K562 (cell line): ENCODE results near the gene EYA2. TPM values are rescaled to one million over a fixed set of nuclear protein-coding genes. Genes with fewer than 3 reads are reported as not detected.

Experiments used
- ATAC-seq: fragments of 200-7000 bp; cut with Tn5 transposase; 3 replicates; pipeline ENCODE4 v1.9.1; 2020; ENCODE audit warnings: moderate library complexity
- BruUV-seq: library from RNA; stranded (reverse); fragments of 400-500 nt; replicated peaks from 2 replicates; lab custom pipeline; 2021; lab: Mats Ljungman, UMichigan
- CTCF ChIA-PET: fragments of 300-600 bp; formaldehyde crosslinking; extraction: SDS; loops from one replicate; lab custom pipeline; 2021; ENCODE audit warnings: low intra/inter-chr PET ratio; lab: Yijun Ruan, JAX
- POLR2A ChIA-PET: fragments of 300-600, 350-650 bp; sonication (Branson Sonifier 250); formaldehyde crosslinking; extraction: SDS; loops from one replicate; lab custom pipeline; 2021; ENCODE audit warnings: antibody characterized with exemption, inconsistent platforms; lab: Yijun Ruan, JAX
- DNase-seq, 4 experiments: peaks; one replicate each; pipeline versions ENCODE4 v3.0.0 to v3.0.0-alpha.2; 2011 to 2018; ENCODE audit warnings: low spot score in 3 of 4, mixed read lengths in 3 of 4; ENCODE audit errors: extremely low read depth in 1 of 4
- FAIRE-seq: peaks from 2 replicates; lab custom pipeline; 2011; peaks lifted over from hg19 to GRCh38; lab: Jason Lieb, UNC
- H2AFZ ChIP-seq: 2 replicates; pipeline ENCODE4 v1.6.0; 2011; ENCODE audit warnings: low read depth, low read length, control low read depth, inconsistent platforms
- H3K27ac ChIP-seq: fragments of 200-600 bp; 3 replicates; pipeline ENCODE4 v1.8.0; 2011; ENCODE audit warnings: low read depth, mild to moderate bottlenecking, control low read depth, inconsistent platforms, low read length, moderate library complexity, mixed read lengths; ENCODE audit errors: extremely low read depth
- H3K27me3 ChIP-seq, 2 experiments: fragments of 300-600 bp in 1 of 2; 2 replicates in 1 of 2; 3 replicates in 1 of 2; pipeline versions ENCODE4 v1.6.0 to v1.8.0; 2011; ENCODE audit warnings: inconsistent platforms in 2 of 2, low read length in 2 of 2, mild to moderate bottlenecking in 1 of 2, mixed read lengths in 1 of 2, moderate library complexity in 1 of 2; ENCODE audit not compliant: control insufficient read depth in 2 of 2, insufficient read depth in 2 of 2
- H3K36me3 ChIP-seq: fragments of 300-600 bp; 3 replicates; pipeline ENCODE4 v1.8.0; 2011; ENCODE audit warnings: mild to moderate bottlenecking, low read length, inconsistent platforms; ENCODE audit not compliant: control insufficient read depth, insufficient read depth
- H3K4me1 ChIP-seq, 2 experiments: fragments of 200-600 bp in 1 of 2; replicated peaks in 1 of 2; 2 replicates in 1 of 2; 3 replicates in 1 of 2; pipeline versions ENCODE4 v1.5.1 to v1.8.0; 2011; ENCODE audit warnings: inconsistent platforms in 2 of 2, low read length in 2 of 2, mild to moderate bottlenecking in 1 of 2, mixed read lengths in 1 of 2, moderate library complexity in 1 of 2; ENCODE audit not compliant: control insufficient read depth in 2 of 2, insufficient read depth in 2 of 2
- H3K4me2 ChIP-seq: 2 replicates; pipeline ENCODE4 v1.6.1; 2011; ENCODE audit warnings: low read length, control low read depth, inconsistent platforms, mixed read lengths; ENCODE audit not compliant: insufficient read depth
- H3K4me3 ChIP-seq: fragments of 200-600 bp; sonication (generic), shearing (Covaris generic); 2 replicates; pipeline ENCODE4 v1.5.1; 2016; ENCODE audit warnings: control low read depth, inconsistent platforms
- H3K79me2 ChIP-seq: fragments of 200-600 bp; 3 replicates; pipeline ENCODE4 v1.8.0; 2011; ENCODE audit warnings: low read length, inconsistent platforms; ENCODE audit not compliant: control insufficient read depth, insufficient read depth
- H3K9ac ChIP-seq, 2 experiments: 2 replicates each; pipeline versions ENCODE4 v1.6.0 to v1.6.1; 2011; ENCODE audit warnings: low read depth in 2 of 2, low read length in 2 of 2, control low read depth in 1 of 2, inconsistent platforms in 1 of 2, mild to moderate bottlenecking in 1 of 2, mixed read lengths in 1 of 2; ENCODE audit not compliant: insufficient read depth in 1 of 2
- H3K9me1 ChIP-seq: one replicate; pipeline ENCODE4 v1.6.0; 2011; ENCODE audit warnings: inconsistent platforms, mild to moderate bottlenecking, low read length, moderate library complexity; ENCODE audit not compliant: control insufficient read depth, insufficient read depth
- H3K9me3 ChIP-seq: replicated peaks from 2 replicates; pipeline ENCODE4 v1.5.1; 2011; ENCODE audit warnings: low read depth, low read length, inconsistent platforms; ENCODE audit not compliant: control insufficient read depth, insufficient read depth
- H4K20me1 ChIP-seq: replicated peaks from 2 replicates; pipeline ENCODE4 v1.6.1; 2011; ENCODE audit warnings: low read length, inconsistent platforms, mixed read lengths; ENCODE audit not compliant: control insufficient read depth, insufficient read depth
- CHAMP1 ChIP-seq: fragments of 450-650 bp; IDR thresholded peaks from 2 replicates; pipeline ENCODE4 v1.6.1; 2016; ENCODE audit warnings: mild to moderate bottlenecking
- ZHX1 ChIP-seq: fragments of 150-350 bp; conservative IDR thresholded peaks from 2 replicates; pipeline ENCODE4 v1.6.1; 2014; ENCODE audit warnings: low read length
- WGBS: fragments of 100-300 bp; shearing (Covaris generic); methylation state at CpG from one replicate; pipeline ENCODE4 v1.1.6; 2016; ENCODE audit warnings: low coverage, mixed read lengths; ENCODE audit not compliant: insufficient coverage; ENCODE audit errors: missing lambda C conversion rate; 5-methylcytosine and 5-hydroxymethylcytosine counted together
- in situ Hi-C: fragments of 300-500 bp; cut with MboI; formaldehyde crosslinking; loops from 4 replicates; pipeline ENCODE4 v1.15.0; 2018; ENCODE audit warnings: inconsistent platforms, mixed read lengths
- intact Hi-C: fragments of 100-400 bp; cut with micrococcal nuclease; formaldehyde crosslinking; loops from 2 replicates; pipeline ENCODE4 v1.14.2; 2022
- polyA plus RNA-seq, 8 experiments: library from polyadenylated mRNA; depleted of rRNA in 4 of 8; stranded (reverse) in 5 of 8; unstranded in 3 of 8; fragments of >200 nt; fragmentation: Nextera tagmentation in 2 of 8; fragmentation: Illumina TruSeq in 1 of 8; extraction: Ambion mirVana in 2 of 8; extraction: Trizol in 1 of 8; gene quantifications; 2 replicates each; pipeline versions ENCODE4 v1.2.1 to v1.2.3, GENCODE V29; 2011 to 2014; ENCODE audit warnings: inconsistent platforms in 1 of 8, missing spikeins in 1 of 8
- total RNA-seq, 7 experiments: library from RNA; depleted of rRNA in 6 of 7; stranded (reverse); fragments of >200 nt in 6 of 7; fragmentation: Illumina TruSeq in 2 of 7; extraction: Trizol in 2 of 7; gene quantifications; 2 replicates each; pipeline versions ENCODE4 v1.2.1 to v1.2.3, GENCODE V29; 2011 to 2021; ENCODE audit warnings: low replicate concordance in 1 of 7

Gene EYA2
- total and polyA plus RNA-seq, 9 of the 15 experiments (the other 6 are each of a cell fraction or from before 2014, with no cell fraction given): 0.03 TPM; not detected in 8

- TF ChIP-seq CHAMP1: no peak
Measured at GRCh38 chr20:46890682-46891081, 4.0 kb upstream of the EYA2 start (continued).

- Histone ChIP-seq H2AFZ (no peak overlapping the region), H3K4me3 (no peak overlapping the region), H3K36me3 (no peaks in the 10 kb centered on the region), H3K9me3 (no peaks in the 10 kb centered on the region), H3K9me1 (no peaks in the 10 kb centered on the region), H3K79me2 (no peaks in the 10 kb centered on the region), H3K27me3 (peaks cover 19 to 29% of the 10 kb centered on the region in 2 experiments; a peak in 4 of 5 replicates), H3K9ac (no peak overlapping the region), H3K4me2 (no peak overlapping the region), H3K27ac (no peak overlapping the region), H3K4me1 (no peaks in the 10 kb centered on the region), H4K20me1 (no peaks in the 10 kb centered on the region)
- BruUV-seq: no TSS peak
- ATAC-seq (no peak), FAIRE-seq (no peak), DNase-seq (no peak)
- no peak for TF ChIP-seq ZHX1
- in situ Hi-C loops (no loop called here), intact Hi-C loops (no loop called here)
- CTCF ChIA-PET: no interaction called here
- POLR2A ChIA-PET: no interaction called here
- whole genome bisulfite sequencing: 2% methylated on average over 3 of the region's 3 CpGs
Measured at GRCh38 chr20:46893051-46893450, 1.6 kb upstream of the EYA2 start.
